Measurements from ENCODE around the gene PALM.
"Not testable (repeated sequence)": the region's sequence is repeated elsewhere in the genome, so short reads cannot be mapped to it uniquely, and the experiment has no call there.

The PALM gene, protein sequence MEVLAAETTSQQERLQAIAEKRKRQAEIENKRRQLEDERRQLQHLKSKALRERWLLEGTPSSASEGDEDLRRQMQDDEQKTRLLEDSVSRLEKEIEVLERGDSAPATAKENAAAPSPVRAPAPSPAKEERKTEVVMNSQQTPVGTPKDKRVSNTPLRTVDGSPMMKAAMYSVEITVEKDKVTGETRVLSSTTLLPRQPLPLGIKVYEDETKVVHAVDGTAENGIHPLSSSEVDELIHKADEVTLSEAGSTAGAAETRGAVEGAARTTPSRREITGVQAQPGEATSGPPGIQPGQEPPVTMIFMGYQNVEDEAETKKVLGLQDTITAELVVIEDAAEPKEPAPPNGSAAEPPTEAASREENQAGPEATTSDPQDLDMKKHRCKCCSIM

DNA sequence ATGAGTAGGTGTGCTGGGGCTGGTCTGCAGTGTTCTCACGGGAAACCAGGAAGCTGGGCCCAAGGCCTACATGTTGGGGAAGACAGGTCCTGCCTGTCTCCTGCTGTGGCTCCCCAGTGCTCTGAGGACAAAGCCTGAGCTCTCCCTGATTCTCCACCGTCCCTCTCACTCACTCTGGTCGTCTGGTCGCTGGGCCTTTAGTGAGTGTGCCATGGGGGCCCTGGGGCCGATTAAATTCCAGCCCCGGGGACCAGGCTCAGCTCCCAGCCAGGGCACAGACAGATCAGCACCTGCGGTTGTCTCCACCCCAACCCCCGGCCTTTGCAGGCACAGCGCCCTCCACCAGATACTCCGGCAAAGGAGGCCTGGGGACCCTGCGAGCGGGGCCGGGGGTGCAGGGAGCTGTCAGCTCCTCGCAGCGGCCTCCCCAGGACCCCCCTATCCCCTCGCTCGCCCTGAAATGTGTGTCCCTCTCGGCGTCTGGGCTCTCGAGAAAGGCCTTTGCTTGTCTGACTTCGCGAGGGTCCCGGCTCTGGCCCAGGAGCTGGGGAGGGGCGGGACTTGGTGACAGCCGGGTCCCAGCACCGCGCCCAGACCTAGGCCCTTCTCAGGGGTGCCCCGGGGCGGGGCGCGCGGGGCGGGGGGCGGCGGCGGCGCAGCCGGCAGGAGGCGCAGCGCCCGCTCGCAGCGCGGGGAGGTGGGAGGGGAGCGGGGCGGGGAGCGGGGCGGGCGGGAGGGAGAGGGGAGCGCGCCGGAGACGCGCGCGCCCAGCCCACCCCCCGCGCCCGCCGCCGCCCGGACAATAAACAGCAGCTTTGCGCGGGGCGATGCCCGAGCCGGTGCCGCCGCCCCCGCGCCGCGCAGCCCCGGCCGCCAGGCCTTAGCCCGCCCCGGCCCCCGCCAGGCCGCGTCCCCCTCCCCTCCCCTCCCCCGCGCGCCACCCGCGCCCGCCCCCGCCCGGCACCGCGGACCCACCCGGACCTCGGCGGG, at the start of gene PALM:
Gene PALM, plus strand, starts transcription at position 782 of the 990 bp plus-strand sequence. CDS start 212 bp downstream, outside the sequence.
- no peak for DNase-seq

DNA sequence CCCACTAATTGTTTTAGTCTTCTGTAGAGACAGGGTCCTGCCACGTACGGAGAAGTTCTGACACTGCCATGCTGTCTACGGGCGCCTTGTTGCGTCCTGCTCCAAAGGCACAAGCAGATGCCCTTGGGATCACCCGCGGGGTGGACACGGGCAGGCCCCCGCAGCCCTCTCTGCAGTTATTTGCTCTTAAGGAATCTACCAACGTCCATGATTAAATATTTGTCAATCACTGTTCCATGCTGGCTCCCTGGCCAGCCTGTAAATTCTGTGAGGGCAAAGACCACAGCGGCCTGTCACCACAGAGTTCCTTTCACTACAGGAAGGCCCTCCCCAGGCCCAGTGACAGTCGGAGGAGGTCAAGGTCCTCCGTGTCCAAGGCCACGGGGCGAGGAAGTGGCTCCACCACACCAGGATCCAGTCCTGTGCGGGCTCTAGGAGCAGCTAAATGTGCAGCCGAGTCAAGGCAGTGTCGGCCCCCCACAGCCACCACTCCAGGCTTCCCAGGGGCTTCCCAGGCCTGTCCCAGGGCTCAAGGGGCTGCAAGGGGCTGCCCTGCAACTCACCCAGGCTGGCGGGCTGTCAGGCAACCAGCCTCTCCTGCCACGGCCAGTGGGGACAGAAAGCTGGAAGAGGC, 47.8 kb upstream of the PALM start:
- no peak for DNase-seq

GRCh38 chr19:661427-662196, 47.1 kb upstream of the PALM start:
- peak; percentile 69 for DNase-seq

- DNase-seq, result peak; percentile 78
Measured at GRCh38 chr19:662207-662961, 46.4 kb upstream of the PALM start.

DNA sequence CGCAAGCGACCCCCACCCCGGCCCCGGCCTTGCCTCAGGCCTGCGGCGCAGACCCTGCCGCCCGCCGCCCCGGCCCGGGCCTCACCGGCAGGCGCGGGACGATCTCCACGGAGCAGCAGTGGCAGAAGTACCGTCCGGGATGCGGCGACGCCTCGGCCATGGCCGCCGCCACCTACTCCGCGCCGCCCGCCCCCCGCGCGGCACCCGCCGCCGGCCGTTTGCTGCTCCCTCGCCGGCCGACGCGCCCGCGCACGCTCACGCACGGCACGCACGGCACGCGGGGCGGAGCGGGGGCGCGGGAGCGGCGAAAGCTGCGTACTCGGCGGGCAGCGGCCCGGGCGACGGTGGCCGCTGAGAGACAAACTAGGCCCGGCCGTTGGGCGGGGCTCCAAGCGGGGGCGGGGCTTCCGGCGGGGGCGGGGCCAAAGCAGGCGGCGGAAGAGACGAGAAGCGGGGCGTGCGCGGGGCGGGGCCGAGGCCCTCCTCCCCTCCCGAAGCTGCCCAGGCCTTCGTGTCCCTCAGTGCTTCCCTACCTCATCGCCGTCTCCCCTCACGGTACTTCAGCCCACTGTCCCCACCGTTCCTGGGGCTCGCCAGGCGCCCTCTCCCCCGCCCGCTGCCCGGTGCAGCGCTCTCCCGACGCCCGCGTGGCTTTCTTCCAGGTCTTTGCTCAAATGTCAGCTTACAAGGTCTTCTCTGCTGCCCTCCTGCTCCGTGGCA, 45.6 kb upstream of the PALM start, which contains the start of gene RNF126:
Gene RNF126, minus strand, starts transcription at position 253 of the 720 bp plus-strand sequence. Its CDS starts 93 bp downstream, at position 160.
- DNase-seq, result peak; percentile 91

DNA sequence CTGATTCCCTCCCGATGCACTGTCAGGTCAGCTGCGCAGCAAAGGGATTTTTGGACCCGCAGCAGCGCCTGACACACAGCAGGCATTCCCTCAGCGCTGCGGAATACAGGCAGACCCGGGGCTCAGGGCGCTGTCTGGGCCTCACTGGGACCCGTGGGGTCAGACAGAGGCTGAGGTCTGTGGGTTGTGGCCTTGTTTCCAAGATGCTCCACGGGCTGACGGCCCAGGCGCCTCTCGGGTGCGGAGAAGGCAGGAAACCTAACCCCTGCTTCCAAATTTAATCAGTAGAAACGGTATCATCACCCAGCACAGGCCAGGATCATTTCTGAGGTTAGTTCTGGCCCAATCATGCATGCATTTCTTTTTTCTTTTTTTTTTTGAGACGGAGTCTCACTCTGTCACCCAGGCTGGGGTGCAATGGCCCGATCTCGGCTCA, 45.0 kb upstream of the PALM start:
- no peak for DNase-seq

GRCh38 chr19:664913-665443, 43.8 kb upstream of the PALM start:
- peak; percentile 86 for DNase-seq

- DNase-seq, result not testable (repeated sequence)
Measured at GRCh38 chr19:666985-667573, 41.7 kb upstream of the PALM start.

GRCh38 chr19:668675-669434, 39.9 kb upstream of the PALM start:
- DNase-seq, result not testable (repeated sequence)

DNA sequence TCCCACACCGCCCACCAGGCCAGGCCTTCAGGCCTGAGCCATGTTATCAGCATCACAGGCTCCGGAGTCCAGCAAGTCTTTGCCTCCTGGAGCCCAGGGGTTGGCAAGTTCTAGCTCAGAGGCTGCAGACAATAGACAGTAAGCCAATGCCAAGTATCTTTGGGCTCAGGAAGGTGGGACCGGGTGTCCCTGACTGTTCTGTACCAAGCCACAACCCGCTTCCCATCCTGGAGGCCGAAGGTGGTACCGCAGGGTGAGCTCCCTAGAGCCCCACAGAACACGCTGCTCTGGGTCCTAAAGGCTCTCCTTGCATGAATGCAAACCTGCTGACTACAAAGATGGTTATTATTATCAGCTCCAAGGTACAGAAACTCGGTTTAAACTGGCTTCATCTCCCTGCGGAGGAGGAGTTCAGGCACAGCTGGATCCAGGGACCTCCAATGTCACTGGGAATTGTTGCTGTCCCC, 38.1 kb upstream of the PALM start:
- no peak for DNase-seq

GRCh38 chr19:674282-675151, 34.2 kb upstream of the PALM start:
- no peak for DNase-seq

GRCh38 chr19:676007-676338, 32.8 kb upstream of the PALM start:
- no peak for DNase-seq

GRCh38 chr19:676339-677105, 32.2 kb upstream of the PALM start, which contains the start of gene FSTL3:
Gene FSTL3 (plus strand): TSS chr19:676392. CDS start chr19:676424, 32 bp downstream.
- no peak for DNase-seq

DNA sequence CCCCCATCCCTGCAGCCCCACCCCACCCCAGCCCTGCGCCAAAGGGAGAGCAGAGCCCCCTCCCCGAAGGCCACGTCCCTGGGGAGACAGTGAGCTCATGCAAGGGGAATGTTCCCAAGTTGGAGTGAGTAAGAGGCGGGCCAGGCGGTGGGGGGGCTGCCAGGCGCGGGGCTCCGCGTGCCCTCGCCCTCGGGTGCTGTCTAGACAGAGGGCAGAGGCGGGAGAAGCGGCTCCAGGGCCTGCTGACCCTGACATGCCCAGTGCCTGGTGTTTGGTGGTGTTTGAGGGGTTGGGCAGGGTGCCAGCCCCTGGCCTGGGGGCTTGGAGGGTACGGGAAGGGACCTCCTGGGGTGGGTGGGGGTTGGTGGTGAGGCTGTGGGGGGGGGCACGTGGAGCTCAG, 31.5 kb upstream of the PALM start:
- no peak for DNase-seq

DNA sequence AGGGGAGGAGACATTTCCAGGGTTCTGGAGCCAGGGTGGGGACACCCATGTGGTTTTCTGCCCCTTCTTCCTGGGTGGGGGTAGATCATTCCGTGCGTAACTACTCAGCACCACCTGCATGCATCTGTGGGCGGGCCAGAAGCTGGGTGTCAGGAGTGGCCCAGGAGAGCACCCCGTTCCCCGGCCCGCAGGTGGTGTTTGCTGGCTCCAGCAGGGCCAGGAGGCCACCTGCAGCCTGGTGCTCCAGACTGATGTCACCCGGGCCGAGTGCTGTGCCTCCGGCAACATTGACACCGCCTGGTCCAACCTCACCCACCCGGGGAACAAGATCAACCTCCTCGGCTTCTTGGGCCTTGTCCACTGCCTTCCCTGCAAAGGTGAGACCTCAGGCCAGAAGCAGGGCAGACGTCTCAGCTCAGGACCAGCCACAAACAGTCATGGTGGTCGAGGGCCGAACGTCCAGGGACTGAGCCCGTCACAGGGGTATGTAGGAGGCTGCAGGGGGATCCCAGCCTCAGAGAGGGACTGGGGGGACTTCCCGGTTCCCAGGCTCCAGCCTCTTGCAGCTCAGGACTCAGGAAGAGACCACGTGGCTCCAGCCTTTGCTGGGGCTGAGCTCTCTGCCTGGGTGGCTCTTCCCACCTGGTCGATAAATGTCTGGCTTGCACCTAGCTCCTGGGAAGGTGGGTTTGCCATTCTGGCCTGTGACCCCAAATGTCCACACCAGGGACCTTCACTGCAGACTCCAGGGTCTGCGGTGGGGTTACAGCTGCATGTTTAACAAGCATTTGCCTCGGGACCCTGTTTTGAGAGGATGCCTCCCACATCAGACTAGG, 30.9 kb upstream of the PALM start:
- DNase-seq, result no peak

- DNase-seq, result no peak
Measured at GRCh38 chr19:678791-679388, 29.8 kb upstream of the PALM start.

Measured in activated naive CD4-positive, alpha-beta T cell treated with Interleukin-2 at 50 U/mL for 16 hours (primary cell).